Thoracic aorta (tissue), 2 donors: ENCODE measurements around the gene AUTS2. TPM values are rescaled to one million over a fixed set of nuclear protein-coding genes. Genes with fewer than 3 reads are reported as not detected.

Experiments used
- ATAC-seq: fragments of 150-250 bp; one replicate; pipeline ENCODE4 v1.8.0; 2017; ENCODE audit warnings: low read depth; ENCODE audit not compliant: insufficient number of reproducible peaks, low FRiP score
- DNase-seq: peaks from one replicate; pipeline ENCODE4 v3.0.0-alpha.2; 2020; ENCODE audit warnings: low spot score
- H3K27ac ChIP-seq, 2 donors: fragments of 200-600 bp; sonication (generic); 1 replicate in 1 of 2; 2 replicates in 1 of 2; pipeline ENCODE4 v1.5.1; 2016; ENCODE audit warnings: mild to moderate bottlenecking in 2 of 2, moderate library complexity in 2 of 2
- H3K27me3 ChIP-seq: fragments of 200-600 bp; sonication (generic); replicated peaks from 2 replicates; pipeline ENCODE4 v1.6.0; 2016; ENCODE audit warnings: mild to moderate bottlenecking; ENCODE audit not compliant: insufficient read depth
- H3K36me3 ChIP-seq: fragments of 200-600 bp; sonication (generic); one replicate; pipeline ENCODE4 v1.5.1; 2016
- H3K4me1 ChIP-seq, 2 donors: fragments of 200-600 bp; sonication (generic); 1 replicate in 1 of 2; 2 replicates in 1 of 2; pipeline versions ENCODE4 v1.5.1 to v1.6.0; 2016; ENCODE audit warnings: low read depth in 2 of 2, mild to moderate bottlenecking in 1 of 2; ENCODE audit not compliant: control insufficient read depth in 1 of 2
- H3K4me3 ChIP-seq: fragments of 200-600 bp; sonication (generic); 2 replicates; pipeline ENCODE4 v1.5.1; 2016; ENCODE audit warnings: mild to moderate bottlenecking
- H3K9me3 ChIP-seq: fragments of 200-600 bp; sonication (generic); 2 replicates; pipeline ENCODE4 v1.5.1; 2016
- total RNA-seq, 2 donors: library from RNA; depleted of rRNA; stranded (reverse); fragments of >200 nt; gene quantifications; one replicate each; pipeline versions ENCODE4 v1.1.0 to v1.2.3, GENCODE V29; 2016
- TF ChIP-seq, protein P1 (sequence below): fragments of 200-600 bp; sonication (generic); IDR thresholded peaks from one replicate; pipeline ENCODE4 v1.5.1; 2019; ENCODE audit warnings: antibody characterized with exemption

The AUTS2 gene
- total RNA-seq, 2 donors from 2014 or later: 49.4 to 101 TPM

DNA sequence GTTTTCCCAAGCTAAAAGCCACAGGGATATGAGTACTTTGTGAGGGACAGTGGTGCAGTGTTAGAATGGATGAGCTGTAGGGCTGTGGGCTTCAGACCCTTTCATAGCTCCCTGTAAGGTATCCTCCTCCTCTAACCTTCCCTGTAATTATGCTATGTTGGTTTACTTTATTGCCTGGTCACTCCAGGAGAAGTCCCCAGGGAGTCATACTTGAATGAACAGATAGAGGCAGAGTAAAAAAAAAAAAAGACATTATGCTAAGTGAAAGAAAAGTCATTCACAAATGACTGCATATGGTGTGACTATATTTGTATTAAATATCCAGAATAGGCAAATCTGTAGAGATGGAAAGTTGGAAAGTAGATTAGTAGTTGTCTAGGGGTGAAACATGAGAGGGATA lies 434.4 kb downstream of the AUTS2 start:
- Histone ChIP-seq H3K9me3 (no peaks in the 10 kb centered on the region), H3K27me3 (no peaks in the 10 kb centered on the region), H3K4me3 (no peak overlapping the region), H3K4me1 (no peaks in the 10 kb centered on the region), H3K36me3 (no peaks in the 10 kb centered on the region), H3K27ac (no peak overlapping the region)
- ATAC-seq: no peak
- TF ChIP-seq, protein P1, sequence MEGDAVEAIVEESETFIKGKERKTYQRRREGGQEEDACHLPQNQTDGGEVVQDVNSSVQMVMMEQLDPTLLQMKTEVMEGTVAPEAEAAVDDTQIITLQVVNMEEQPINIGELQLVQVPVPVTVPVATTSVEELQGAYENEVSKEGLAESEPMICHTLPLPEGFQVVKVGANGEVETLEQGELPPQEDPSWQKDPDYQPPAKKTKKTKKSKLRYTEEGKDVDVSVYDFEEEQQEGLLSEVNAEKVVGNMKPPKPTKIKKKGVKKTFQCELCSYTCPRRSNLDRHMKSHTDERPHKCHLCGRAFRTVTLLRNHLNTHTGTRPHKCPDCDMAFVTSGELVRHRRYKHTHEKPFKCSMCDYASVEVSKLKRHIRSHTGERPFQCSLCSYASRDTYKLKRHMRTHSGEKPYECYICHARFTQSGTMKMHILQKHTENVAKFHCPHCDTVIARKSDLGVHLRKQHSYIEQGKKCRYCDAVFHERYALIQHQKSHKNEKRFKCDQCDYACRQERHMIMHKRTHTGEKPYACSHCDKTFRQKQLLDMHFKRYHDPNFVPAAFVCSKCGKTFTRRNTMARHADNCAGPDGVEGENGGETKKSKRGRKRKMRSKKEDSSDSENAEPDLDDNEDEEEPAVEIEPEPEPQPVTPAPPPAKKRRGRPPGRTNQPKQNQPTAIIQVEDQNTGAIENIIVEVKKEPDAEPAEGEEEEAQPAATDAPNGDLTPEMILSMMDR: no peak
- no peak for DNase-seq

DNA sequence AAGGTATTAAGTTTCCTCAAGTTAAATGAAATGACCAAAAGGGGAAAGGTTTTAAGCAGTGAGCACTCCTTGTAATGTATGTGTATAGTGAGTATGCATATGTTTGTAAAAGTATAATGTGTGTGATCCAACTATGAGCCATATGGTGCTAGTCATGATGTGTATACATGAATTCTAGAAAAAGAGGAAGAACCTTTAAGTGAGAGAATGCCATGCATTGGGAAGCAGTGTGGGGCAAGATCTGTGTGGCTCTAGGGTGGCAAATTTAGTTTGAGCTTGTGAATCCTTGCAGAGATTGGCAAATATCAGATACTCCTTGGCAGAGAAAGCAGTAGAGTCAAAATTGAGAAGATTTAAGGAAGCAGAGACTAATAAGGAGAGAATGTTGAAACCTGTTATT lies 435.0 kb downstream of the AUTS2 start:
- Histone ChIP-seq H3K4me3 (no peak overlapping the region), H3K27me3 (no peaks in the 10 kb centered on the region), H3K9me3 (no peaks in the 10 kb centered on the region), H3K4me1 (no peaks in the 10 kb centered on the region), H3K27ac (no peak overlapping the region), H3K36me3 (no peaks in the 10 kb centered on the region)
- DNase-seq (no peak), ATAC-seq (no peak)
- TF ChIP-seq, protein P1: no peak

DNA sequence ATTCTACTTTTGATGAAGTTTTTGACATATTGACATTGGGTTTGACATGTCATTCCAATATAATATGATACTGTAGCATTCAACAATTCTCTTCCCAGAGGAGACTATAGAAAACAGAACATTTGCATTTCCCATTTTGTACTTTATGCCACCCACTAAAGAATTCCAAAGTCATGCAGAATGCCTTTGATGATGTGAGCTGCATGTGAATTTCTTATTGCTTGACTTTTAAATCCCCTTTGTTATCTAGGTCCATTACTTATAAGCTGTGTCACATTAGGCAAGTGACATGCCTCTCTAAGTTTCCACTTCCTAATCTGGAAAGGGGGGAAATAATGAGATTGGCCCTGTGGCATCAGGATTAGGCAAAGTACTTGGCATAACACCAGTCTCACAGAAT lies 436.7 kb downstream of the AUTS2 start:
- Histone ChIP-seq H3K4me3 (no peak overlapping the region), H3K4me1 (no peaks in the 10 kb centered on the region), H3K9me3 (no peaks in the 10 kb centered on the region), H3K27ac (no peak overlapping the region), H3K27me3 (no peaks in the 10 kb centered on the region), H3K36me3 (no peaks in the 10 kb centered on the region)
- DNase-seq: no peak
- no peak for ATAC-seq
- TF ChIP-seq, protein P1: no peak

DNA sequence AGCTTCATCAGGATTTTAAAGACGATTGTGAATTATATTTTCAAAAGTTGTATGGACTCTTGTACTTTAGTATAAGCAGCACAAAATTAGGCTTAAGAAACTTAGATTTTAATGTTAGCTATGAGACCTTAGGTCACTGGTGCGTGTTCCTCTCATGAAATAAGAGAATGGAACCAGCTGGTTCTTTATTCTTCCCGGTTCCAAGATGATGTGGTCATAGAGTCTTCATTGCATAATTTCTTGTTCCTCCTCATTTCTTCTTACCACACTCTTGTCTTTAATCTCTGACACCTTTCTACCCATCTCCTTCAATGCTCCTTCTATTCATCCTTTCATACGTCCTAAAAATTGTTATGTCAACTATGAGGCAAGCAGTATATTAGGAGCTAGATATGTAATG lies 437.2 kb downstream of the AUTS2 start:
- no peak for DNase-seq
- Histone ChIP-seq H3K36me3 (no peaks in the 10 kb centered on the region), H3K9me3 (no peaks in the 10 kb centered on the region), H3K4me3 (no peak overlapping the region), H3K27me3 (no peaks in the 10 kb centered on the region), H3K4me1 (no peaks in the 10 kb centered on the region), H3K27ac (no peak overlapping the region)
- ATAC-seq: no peak
- TF ChIP-seq, protein P1: no peak

DNA sequence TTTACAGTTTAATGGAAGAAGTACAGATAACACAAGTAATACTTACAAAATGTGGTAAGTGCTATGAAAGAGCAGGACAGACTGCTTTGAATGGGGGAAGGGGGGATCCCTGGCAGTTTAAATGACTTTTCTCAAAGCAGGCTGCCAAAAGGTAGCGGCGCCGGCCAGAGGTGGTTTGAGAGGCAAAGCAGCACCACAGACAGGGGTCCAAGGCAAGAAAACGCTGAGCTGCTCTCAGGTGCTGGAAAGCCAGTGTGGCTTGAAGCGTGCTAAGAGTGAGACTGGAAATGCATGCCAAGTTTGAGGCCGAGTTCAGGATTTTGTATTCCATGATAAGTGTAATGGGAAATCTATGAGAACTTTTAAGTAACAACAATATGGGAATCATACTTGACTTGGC lies 437.7 kb downstream of the AUTS2 start:
- Histone ChIP-seq H3K27me3 (no peaks in the 10 kb centered on the region), H3K4me1 (no peaks in the 10 kb centered on the region), H3K36me3 (no peaks in the 10 kb centered on the region), H3K27ac (no peak overlapping the region), H3K9me3 (no peaks in the 10 kb centered on the region), H3K4me3 (no peak overlapping the region)
- DNase-seq (no peak), ATAC-seq (no peak)
- TF ChIP-seq, protein P1: no peak
